CD4-positive, alpha-beta T cell treated with Interleukin-15 for 1 hour (primary cell): Measurements from ENCODE around the gene SYT14.
"Not testable (repeated sequence)": the region's sequence is repeated elsewhere in the genome, so short reads cannot be mapped to it uniquely, and the experiment has no call there.

Experiments
- DNase-seq: peaks from one replicate; pipeline ENCODE4 v3.0.0-alpha.2; 2020

Gene SYT14

DNA sequence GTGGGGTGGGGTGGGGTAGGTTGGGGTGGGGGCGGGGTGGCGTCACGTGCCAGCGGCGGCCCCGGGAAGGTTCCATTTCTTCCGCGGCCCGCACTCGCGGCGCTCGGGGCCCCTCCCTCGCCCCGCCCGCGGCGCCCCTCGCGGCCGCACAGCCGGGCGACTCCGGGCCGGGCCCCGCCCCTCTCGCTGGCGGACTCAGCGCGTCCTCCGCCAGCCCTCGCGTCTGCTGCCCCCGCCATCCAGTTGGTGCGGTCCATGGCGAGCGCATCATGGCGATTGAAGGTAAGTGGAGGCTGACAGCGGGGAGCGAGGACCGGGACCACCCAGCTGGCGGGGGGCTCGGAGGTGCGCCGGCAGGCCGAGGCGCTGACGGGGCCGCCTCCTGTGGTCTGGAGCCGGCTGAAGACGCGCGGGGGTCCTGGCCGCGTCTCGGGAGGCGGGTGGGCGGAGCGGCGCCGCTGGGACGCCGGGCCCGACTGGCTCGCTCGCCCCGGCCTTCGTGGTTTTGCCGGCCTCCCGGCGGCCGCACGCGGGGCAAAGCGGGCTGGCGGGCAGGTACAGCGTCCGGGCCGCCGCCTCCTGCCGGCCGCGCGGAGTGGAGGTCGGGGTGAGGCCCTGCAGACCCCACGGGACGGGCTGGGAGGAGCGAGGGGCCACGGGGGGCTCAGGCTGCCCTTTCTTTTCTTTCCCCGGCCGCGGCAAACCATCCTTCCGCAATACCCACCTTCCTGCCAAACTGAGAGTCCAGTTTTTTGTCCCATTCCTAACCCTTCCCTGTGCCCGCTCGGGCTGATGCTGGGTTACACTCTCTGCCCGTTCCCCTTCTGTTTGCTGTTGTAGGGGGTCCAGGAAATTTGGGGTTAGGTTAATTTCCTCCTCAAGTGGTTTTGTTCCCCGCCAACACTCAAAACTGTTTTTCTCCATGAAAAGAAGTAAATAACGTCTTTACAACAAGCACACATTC is at the start of gene SYT14:
Gene SYT14 (plus strand): TSS at position 222 of the 964 bp plus-strand sequence. CDS start 48 bp downstream, at position 270.
- DNase-seq, result no peak

DNA sequence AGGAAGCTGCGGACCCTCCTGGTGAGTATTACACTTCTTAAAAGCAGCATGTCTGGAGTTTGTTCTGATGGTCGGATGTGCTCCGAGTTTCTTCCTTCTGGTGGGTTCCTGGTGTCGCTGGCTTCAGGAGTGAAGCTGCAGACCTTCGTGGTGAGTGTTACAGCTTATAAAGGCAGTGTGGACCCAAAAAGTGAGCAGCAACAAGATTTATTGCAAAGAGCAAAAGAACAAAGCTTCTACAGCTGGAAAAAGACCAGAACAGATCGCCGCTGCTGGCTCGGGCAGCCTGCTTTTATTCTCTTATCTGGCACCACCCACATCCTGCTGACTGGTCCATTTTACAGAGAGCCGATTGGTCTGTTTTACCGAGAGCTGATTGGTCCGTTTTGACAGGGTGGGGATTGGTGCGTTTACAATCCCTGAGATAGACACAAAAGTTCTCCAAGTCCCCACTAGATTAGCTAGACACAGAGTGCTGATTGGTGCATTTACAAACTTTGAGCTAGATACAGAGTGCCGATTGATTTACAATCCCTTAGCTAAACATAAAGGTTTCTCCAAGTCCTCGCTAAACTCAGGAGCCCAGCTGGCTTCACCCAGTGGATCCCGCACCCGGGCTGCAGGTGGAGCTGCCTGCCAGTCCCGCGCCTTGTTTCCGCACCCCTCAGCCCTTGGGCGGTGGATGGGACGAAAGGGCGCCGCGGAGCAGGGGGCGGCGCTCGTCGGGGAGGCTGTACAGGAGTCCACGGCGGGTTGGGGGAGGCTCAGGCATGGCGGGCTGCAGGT is 49.5 kb upstream of the SYT14 start:
- DNase-seq, result not testable (repeated sequence)

DNA sequence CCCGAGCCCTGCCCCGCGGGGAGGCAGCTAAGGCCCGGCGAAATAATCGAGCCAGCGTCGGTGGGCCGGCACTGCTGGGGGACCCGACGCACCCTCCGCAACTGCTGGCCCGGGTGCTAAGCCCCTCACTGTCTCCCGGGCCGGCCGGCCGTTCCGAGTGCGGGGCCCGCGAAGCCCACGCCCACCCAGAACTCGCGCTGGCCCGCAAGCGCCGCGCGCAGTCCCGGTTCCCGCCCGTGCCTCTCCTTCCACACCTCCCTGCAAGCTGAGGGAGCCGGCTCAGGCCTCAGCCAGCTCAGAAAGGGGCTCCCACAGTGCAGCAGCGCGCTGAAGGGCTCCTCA is 49.0 kb upstream of the SYT14 start:
- no peak for DNase-seq

DNA sequence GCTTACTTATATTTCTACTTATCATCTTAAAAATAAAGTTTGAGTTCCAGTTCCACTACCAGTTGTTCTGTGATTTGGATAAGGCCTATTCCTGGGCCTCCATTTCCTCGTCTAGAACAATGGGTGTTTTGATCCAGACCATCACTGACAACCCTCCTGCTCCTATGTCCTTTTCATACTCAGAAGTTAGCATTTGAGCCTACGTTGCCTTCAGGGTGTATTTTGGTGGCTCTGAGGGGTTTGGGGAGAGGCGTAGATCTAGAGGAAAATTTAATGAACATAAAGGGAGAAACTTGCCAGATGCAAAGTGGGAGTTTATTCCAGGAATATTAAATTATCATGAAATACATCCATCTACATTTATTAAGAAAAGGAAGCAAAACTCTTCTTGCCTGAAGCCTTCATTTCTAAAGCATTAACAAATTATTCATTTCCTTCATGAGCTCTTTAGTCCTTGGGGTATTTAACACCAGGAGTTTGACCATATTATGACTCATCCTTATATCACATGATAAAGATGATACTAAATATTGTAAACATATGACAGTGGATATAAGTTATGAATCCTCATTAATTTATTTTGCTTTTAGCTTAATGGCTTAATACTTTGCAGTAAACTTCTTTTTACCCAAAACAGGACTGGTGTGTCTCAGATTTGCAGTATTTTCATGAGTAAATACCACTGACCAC is 47.2 kb upstream of the SYT14 start:
- DNase-seq, result no peak

DNA sequence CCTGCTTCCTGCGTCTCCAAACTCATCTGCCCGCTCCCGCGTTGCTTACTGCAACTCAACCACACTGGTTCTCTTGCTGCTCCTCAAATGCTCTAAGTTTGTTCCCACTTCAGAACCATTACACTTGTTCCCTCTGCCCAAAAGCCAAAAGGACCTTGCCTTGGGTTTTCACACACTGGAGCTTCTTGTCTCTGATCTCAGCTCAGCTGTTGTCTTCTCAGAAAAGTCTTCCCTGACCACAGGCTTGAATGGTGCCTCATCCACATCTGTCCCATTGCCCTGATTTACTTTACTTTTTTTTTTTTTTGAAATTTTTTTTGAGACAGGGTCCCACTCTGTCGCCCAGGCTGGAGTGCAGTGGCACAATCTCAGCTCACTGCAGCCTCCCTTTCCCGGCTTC is 44.3 kb upstream of the SYT14 start:
- DNase-seq, result no peak

DNA sequence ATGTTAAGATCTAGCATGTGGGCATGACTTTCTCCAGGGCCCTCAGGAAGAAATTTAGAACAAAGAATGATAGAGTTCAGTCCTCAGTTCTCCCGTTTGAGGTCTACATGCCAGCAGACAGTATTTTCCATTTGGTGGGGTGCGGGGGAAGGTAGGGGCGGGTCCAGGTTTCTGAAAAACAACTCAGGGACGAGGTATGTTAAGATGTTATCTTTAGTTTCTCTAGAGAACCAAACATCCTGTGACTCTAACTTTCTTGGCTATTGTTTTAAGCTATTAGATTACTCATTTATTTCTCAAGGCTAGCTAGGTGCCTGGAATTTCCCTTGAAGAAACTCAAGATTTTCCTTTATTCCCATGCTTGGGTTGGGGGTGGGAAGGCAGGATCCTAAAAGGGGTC is 42.3 kb upstream of the SYT14 start:
- DNase-seq, result no peak

DNA sequence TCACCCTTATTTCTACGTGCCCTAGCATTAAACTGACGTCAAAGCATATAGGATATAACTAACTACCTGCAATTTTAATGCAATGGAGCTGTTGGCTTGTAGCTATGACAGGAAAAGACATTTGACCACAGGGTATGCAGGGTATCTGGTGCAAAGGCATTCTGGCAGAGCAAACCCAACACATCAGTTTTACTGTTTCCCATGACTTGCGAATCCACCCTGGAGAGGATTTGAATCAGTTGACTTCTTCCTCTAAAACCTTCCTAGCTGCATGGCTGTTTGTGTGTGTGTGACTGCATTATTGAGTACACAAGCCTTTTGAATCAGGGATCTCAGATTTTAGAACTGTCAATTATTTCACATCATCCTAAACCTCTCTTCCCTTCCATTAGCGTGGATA is 41.7 kb upstream of the SYT14 start:
- no peak for DNase-seq

DNA sequence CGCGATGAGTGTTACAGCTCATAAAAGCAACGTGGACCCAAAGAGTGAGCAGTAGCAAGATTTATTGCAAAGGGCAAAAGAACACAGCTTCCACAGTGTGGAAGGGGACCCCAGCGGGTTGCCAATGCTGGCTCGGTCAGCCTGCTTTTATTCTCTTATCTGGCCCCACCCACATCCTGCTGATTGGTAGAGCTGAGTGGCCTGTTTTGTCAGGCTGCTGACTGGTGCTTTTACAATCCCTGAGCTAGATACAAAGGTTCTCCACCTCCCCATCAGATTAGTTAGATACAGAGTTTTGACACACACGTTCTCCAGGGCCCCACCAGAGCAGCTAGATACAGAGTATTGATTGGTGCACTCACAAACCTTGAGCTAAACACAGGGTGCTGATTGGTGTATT is 39.7 kb upstream of the SYT14 start:
- DNase-seq, result not testable (repeated sequence)

DNA sequence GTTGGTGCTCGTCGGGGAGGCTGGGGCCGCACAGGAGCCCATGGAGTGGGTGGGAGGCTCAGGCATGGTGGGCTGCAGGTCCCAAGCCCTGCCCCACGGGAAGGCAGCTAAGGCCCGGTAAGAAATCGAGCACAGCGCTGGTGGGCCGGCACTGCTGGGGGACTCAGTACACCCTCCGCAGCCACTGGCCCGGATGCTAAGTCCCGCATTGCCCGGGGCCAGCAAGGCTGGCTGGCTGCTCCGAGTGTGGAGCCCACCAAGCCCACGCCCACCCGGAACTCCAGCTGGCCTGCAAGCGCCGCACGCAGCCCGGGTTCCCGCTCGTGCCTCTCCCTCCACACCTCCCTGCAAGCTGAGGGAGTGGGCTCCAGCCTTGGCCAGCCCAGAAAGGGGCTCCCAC is 39.2 kb upstream of the SYT14 start:
- not testable (repeated sequence) for DNase-seq

DNA sequence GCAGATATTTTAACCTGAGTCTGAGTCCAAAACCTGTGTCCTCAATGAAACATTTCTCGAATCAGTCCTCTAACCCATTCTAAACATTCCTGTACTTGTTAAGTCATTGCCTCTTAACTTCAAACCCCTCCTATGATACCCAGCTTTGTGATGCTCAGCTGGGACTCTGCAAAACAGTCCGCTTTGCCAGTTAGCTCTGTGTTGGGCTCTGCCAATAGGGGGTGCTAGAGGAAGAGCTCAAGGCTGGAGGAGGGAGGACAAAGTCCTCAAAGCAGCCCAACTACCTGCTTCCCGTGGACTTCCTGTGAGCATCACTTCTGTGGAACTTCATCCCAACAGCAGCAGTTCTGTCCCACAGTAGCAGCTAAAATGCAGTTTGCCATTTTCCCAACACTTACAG is 38.1 kb upstream of the SYT14 start:
- no peak for DNase-seq

DNA sequence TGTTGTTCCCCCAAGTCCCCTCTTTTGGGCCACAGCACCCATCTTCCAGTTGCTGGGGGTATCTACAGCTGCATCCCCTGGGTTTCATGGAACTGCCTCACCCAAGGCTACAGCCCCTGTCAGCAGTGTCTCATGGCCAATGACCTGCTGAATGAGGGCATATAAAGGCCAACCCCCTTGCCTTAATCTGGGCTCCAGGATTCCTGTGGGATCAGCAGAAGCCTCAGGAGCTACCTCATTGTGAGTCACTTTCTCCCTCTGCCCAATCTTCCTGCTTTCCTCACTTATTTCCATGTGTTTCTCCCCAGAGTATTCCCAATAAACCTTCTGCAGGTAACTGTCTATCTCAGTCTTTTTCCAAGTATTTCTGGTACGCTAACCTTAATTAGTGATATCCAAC is 37.3 kb upstream of the SYT14 start:
- DNase-seq, result no peak

DNA sequence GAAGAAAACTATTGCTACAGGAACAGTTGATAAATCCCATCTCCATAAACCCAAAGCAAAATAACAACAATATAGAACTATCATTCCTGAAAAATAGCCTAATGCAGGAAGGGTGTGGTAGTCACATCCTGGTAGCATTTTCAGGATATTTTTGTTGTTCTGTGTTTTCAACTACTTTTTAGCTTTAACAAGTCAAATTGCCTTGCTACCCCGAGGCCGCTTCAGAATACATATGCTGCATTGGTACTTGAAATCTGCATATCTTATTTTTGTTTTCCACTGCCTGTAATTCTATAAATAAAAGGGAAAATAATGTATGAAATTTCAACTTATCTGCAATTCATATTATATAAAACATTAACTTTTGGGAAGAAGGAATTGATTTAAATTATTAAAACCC is 36.8 kb upstream of the SYT14 start:
- no peak for DNase-seq

DNA sequence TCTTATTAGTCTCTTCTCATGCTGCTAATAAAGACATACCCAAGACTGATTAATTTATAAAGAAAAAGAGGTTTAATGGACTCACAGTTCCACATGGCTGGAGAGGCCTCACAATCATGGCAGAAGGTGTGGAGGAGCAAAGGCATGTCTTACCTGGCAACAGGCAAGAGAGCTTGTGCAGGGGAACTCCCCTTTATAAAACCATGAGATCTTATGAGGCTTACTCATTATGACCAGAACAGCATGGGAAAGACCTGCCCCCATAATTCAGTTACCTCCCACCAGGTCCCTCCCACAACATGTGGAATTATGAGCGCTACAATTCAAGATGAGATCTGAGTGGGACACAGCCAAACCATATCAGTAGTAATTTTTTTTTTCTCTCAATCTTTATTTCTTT is 33.2 kb upstream of the SYT14 start:
- DNase-seq, result not testable (repeated sequence)

DNA sequence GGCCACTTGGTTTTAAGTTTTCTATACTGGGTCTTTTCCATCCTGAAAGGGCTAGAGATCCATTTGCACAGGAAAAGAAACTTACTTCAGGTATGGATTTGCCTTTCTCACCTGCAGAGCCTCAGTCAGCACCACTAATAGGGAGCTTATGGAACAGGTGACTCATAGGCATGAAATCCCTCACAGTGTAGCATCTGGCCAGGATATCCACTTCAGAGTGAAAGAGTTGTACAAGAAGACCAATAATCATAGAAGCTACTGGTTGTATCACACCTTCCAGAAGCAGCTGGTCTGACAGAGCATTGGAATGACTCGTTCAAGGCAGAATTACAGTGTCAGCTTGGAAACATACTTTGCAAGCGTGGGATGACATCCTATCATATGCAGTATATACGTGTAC is 26.3 kb upstream of the SYT14 start:
- no peak for DNase-seq

DNA sequence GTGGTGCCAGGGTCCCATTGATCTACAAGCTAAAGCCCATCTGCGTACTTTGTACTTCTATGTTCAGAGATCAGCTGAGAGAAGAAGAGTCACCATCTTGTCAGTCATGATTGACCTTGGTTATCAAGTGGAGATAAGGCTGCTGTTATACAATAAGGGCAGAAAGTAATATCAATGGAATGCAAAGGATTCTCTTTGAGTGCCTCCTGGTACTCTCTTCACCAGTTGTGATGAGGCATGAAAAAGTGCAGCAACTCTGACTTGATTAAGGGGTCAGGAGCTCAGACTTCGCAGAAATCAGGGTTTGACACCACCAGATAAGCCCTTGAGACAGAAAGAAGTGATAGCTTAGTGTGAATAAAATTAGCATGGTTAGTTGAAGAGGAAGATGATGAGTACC is 25.7 kb upstream of the SYT14 start:
- DNase-seq, result no peak

DNA sequence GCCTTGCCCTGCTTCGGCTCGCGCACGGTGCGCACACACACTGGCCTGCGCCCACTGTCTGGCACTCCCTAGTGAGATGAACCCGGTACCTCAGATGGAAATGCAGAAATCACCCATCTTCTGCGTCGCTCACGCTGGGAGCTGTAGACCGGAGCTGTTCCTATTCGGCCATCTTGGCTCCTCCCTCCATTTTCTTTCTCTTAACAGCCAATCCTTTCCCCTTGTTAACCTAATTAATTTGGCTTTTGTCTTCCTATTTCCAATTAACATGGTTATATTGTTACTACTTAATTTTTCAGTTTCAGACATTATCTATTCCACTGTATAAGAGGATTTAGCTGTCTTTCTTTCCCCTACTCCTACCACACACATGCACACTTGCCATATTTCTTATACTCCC is 18.4 kb upstream of the SYT14 start:
- not testable (repeated sequence) for DNase-seq

DNA sequence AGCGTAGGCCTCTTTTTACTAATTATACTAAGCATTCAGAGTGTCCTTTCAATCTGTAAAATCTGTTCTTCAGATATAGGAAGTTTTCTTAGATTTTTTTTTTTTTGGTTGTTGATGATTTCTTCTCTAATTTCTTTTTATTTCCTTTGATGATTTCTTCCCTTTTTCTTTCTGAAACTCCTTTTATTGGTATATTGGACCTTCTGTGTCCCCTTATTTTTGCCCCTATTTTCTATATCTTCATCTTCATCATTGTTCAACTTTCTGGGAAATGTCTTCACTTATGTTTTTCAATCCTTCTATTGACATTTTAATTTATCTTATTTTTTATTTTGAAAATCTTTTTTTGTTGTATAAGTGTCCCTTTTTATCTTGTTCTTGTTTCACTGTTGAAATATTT is 17.2 kb upstream of the SYT14 start:
- no peak for DNase-seq

DNA sequence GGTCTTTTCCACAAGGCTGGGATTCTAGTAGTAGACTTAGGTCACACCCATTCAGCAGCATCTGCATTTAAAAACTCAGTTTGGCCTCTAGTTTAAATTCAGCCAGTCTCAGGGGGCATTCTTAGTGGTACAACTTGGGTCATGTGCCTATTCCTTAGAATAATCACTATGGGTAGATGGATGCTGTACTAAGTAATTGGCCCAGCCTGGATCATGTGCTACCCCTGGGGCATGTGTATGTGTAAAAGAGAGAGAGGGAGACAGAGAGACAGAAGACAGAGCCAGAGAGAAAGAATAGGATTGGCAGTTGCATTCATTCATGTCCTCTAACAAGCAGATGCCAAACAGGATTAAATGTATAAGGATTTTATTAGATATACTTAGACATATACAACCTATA is 13.6 kb upstream of the SYT14 start:
- no peak for DNase-seq

DNA sequence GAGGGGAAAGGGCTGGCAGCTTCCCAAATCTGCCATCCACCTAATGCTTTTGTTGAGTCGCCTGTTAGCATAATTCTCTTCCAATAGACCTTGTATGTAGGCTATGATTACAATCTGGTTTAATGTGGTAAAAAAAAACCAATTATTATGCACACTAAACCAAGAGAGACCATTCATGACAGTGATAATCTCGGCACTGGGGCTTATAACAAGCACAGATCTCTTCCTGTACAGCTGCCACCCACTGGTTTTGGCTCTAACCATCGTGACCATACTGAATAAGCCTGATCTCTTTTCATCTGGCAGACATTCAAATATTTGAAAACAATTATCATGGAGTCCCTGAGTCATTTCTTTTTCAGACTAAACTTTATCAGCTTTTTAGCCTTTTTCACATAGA is 12.0 kb upstream of the SYT14 start:
- DNase-seq, result no peak

DNA sequence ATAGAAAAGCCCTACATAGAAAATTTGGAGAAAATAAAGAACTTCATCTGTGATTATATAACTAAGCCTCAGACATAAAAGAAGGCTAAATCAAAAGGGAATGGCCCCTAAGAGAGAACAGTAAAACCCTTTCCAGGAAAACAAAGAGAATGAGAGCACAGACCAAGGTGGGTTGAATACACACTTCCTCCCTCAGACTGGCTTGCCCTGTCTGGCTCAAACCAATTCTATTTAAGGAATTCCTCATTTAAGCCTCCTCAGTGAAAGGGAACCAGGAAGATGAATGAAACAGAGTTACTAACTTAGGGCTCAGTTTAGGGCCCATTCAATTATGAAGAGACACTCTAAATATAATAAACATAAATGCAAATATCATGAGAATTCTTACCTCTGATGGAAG is 10.6 kb upstream of the SYT14 start:
- no peak for DNase-seq

DNA sequence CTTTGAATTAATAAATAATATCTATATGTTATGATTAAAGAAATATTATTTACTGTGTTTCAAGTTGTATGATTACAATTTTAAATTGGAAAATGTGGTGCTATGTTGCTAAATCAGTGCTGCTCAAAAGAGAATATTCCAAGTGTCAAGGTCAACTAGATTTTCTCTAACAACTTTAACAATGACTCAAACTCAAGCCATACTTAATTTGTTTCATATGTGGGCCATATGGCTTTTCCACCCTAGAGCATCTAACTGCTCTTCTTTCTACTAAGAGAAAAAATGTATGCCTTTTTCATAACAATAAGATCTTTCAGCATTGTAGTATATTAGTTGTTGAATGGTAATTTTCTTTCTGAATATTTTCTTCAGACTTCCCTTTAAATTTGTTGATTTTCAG is 8.3 kb upstream of the SYT14 start:
- DNase-seq, result no peak

DNA sequence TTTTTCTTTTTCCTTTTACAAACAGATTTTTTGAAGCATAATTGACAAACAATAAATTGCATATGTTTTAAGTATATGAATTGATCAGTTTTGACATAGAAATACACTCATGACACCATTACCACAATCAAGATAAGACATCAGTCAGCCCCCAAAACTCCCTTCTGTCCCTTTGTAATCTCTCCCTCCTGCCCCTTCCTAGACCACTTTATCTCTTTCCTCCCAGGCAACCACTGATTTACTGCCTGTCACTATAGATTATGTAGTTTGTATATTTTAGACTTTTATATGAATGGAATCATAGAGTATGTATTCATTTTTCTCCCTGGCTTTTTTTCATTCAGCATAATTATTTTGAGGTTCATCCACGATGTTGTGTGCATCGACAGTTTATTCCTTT is 6.9 kb upstream of the SYT14 start:
- no peak for DNase-seq

DNA sequence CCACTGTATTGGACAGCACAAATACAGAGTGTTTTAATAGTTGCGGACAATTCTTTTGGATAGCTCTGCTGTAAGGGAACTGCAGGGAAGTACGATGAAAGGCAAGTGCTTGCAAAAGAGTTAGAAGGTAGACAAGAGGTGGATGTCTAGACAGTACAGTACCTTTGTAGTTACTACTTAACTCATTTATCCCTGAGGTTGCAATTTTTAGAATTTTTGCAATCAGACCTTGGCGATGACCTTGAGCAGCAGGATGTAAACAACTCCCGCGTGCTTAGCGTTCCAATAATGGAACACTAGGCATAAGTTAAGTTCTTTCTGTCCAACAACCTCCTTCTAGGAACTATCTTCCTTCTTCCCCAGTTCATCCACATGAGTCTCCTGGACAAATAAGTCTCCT is 1.9 kb upstream of the SYT14 start:
- DNase-seq, result no peak

DNA sequence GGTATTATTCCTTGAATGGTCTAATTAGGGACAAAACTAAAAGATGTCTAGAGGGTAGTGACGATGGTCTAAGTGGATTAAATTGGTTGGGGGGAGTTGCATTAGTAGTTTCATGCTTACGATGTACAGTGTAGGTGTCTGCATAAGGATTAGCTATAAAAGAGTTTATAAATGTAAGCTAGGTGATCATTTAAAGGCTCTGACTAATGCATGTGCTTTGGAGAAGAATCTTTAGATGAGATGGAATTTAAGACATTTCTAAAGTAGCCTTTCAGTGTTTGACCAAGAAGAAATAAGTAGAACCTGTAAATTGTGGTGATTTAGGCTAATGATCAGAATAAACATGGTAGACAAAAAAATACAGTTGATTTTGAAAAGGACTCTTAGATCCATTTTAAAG is 7.4 kb downstream of the SYT14 start:
- no peak for DNase-seq
